HG02642 (cell line): ENCODE data around the gene CDK10.

Source experiments
- ATAC-seq: cut with Tn5 transposase; IDR thresholded peaks from one replicate; pipeline ENCODE4 v1.9.1; 2021; ENCODE audit warnings: mild to moderate bottlenecking; ENCODE audit not compliant: unreplicated experiment, poor library complexity

The CDK10 gene, protein sequence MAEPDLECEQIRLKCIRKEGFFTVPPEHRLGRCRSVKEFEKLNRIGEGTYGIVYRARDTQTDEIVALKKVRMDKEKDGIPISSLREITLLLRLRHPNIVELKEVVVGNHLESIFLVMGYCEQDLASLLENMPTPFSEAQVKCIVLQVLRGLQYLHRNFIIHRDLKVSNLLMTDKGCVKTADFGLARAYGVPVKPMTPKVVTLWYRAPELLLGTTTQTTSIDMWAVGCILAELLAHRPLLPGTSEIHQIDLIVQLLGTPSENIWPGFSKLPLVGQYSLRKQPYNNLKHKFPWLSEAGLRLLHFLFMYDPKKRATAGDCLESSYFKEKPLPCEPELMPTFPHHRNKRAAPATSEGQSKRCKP

DNA sequence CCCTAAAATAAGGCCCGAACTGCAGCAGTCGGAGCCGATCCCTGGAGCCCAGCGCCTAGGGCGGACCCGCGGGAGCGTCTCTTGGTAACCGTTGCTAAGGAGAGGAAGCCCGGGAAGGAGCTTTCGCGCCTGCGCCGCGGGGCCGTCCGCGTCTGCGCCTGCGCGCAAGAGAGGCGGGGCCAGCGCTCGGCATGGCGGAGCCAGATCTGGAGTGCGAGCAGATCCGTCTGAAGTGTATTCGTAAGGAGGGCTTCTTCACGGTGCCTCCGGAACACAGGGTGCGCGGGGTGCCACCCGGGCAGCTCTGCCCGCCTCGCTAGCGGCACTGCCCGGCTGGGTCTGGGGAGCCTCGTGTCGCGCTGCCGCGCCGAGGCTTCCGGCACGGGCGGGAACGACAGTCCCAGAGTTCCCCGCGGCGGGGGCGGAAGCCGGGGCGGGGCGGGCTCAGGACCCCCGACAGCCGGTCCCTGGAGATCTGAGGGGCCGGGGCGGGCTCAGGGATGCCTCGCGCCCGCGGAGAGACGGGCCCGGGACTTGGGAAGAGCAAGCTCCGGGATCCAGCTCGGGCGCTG is at the start of gene CDK10:
Gene CDK10, plus strand, starts transcription at position 170 of the 572 bp plus-strand sequence. Its CDS starts 22 bp downstream, at position 192.
- peak; percentile 90 for ATAC-seq

DNA sequence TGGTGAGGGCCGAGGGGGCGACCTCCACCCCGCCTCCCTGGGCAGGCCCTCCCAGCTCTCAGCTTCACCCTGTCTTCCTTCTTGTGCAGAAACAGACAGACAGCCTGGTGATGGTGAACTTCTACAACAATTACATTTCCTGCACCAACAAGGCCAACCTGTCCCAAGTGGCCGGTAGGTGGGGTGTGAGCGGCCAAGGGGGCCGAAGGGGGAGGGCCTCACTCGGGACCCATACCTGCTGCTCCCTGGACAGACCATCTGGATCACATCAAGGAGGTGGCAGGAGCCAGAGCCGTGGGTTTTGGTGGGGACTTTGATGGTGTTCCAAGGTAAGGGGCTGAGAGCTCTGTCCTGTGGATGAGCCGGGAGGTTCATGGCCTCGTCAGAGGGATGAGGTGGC is 49.1 kb upstream of the CDK10 start:
- ATAC-seq = no peak

DNA sequence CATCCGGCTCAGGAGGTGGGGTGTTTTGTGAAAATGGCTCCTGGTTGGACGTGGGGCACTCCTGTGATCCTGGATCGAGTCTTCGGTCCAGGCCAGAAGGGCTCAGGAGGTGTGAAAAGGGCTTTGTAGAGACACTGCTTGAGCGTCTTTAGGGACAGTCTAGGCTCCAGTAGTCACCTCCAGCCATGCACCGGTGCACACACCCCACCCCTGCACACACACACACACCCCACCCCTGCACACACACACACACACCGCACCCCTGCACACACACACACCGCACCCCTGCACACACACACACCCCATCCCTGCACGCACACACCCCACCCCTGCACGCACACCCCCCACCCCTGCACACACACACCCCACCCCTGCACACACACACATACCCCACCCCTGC is 48.0 kb upstream of the CDK10 start:
- no peak for ATAC-seq

DNA sequence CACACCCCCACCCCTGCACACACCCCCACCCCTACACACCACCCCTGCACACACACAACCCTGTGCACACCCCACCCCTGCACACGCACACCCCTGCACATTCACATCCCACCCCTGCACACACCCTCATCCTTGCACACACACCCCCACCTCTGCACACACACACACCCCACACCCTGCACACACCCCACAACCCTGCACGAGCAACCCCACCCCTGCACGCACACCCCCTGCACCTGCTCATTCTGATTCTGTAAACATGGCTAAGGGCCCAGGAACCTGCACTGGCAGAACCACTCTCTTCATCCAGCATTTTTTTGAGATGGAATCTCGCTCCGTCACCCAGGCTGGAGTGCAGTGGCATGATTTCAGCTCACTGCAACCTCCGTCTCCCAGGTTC is 47.1 kb upstream of the CDK10 start:
- no peak for ATAC-seq

DNA sequence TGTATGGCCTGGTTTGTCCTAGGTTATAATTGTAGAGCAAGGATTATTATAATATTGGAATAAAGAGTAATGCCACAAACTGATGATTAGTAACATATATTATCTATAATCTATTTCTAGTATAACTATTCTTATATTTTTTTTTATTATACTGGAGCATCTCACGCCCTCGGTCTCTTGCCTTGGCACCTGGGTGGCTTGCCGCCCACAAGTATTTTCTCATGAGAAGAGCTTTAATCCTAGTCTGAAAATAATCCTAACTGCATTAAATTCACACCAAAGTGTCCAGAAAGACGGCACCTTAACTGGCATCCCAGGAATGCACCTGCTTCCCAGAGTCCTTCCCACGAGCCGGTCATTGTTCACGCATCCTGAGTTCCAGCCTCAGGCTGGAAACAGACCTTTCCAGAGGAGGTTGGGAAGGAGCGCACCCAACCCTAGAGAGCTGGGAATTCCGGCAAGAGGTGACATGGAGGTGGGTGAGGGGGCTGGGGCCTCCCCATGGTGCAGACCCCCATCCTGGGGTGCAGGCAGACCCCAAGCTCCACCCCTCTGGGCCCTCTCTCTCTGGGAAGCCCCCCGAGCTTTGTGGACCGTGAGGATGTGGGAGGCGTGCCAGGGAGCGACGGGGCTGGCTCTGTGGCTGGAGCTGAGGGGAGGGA is 44.9 kb upstream of the CDK10 start:
- ATAC-seq = no peak

DNA sequence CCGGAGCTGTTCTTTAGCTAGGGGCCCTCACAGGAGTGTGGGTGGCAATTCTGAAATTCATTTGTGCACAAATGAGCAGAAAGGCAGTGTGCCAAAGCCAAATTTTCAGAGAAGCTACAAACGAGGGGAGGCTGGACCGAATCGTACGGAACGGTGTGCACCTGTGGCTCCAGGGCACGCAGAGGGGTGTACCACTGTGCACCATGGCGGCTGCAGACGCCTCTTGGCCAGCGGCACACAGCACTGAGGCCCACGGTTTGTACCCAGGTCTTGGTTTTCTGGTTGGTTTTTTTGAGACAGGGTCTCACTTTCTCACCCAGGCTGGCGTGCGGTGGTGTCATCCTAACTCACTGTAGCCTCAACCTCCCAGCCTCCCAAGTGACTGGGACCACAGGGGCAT is 43.9 kb upstream of the CDK10 start:
- ATAC-seq = no peak

DNA sequence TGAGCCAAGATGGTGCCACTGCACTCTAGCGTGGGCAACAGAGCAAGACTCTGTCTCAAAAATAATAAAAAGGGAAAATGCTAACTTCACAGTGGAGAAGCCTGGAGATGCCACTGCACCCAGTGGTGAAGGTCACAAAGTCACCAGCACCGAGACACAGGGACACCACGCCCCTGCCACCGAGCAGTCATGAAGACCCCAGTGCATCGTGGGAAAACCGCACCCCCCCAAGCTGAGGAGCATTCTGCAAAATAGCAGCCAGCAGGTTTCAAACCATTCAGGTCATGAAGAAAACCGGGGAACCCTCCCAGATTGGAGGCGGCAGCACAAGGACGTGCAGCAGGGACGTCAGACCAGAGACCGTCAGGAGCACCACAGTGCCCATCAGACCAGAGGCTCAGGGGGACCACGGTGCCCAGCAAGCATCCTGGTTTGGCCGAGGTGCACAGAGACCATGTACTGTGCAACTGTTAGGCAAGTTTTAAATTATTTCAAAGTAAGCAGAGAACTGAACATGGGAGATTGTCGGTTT is 42.7 kb upstream of the CDK10 start:
- no peak for ATAC-seq

DNA sequence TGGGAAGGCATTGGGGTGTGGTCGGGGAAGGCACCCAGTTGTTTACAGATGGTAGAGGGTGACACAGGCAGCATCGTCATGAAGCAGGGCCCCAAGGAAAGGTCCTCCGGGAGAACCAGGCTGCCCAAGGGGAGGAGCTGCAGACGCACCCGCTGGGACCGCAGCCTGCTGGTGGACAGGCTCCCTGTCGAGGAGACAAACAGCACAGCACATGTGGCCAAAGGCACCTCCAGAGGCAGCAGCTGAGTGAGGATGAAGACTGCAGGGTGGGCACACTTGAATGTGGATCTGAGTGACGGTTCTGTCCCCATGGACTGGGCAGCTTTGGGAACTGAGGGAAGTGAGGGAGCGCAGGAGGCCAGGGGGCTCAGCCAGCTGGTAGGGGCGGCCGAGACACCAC is 41.4 kb upstream of the CDK10 start:
- no peak for ATAC-seq

DNA sequence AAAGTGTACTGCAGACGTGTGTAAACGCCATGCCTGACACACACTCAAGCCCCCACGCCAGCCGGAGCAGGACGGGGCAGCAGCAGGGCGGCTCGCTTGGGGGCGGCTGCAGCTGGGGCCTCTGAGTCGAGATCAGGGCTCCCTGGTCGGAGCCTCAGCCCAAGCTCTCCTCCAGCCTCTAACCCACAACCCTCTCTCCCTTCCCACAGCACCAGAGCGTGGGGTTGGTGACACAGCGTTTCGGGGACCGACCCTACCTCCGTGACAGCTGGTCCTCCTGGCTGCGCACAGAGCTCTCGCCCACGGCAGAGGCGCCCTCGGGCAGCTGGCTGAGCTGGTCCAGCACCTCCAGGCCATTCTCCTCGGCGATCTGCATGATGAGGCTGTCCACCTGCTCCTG is 40.2 kb upstream of the CDK10 start:
- no peak for ATAC-seq

DNA sequence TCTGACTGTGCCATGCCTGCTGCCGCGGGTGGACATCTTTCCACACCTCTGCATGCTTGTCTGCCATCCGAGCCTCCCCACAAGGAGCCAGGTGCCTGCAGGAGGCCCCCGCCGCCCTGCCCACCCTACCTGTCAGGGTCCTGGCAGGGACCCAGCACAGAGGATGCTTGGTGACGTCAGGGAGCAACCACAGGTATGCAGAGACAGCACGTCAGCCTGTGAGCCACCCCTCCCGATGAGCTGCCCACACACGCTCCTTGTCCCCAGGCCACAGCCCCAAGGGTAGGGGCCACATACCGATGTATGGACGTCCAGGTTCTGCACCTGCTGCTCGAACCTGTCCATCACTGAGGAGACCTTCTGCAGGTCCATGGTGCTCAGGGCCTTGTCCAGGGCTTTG is 39.6 kb upstream of the CDK10 start:
- ATAC-seq = no peak

DNA sequence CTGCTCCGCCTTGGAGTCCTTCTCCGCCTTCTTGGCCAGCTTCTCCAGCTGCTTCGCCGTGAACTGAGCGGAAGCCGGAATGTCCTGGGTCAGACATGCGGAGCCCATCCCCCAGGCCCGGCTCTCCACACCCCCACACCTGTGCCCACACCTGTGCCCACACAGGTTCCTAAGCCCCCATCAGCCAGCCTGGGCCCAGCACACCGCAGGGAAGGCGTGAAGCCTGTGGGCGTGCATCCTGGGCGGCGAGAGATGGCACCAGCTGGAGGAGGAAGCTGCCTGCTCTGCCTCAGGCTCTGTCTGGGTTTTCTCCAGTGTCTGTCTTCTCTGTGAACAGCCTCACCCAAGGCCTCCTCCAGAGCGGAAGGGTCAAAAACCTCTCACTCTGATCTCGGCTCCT is 34.9 kb upstream of the CDK10 start:
- ATAC-seq = no peak

DNA sequence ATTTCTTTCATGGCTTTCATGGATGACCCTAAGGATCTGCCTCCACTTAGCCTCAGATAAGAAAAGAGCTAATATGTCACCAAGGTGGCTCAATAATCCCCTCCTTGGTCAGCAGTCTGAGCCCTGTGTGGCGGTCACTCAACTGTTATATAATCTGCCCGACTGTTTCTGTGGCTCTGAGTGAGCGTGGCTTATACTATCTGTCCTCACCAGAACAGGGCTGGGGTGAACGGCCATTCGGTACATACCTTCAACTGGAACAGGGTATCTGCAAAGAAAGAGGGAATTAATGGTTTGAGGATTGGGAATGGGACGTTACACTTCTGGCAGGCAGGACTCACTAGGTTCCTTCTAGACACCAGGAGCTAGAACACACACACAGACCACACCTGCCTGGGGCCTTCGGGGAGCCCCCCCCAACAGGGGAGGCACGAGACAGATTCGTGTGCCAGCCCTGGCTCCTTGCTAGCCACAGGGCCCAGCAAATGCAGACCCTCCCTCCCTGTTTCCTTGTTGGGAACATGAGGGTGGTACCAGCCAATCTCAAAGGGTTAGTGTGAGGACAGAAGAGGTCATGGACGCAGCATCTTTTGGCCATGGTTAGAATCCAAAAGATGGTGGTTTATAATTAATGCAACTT is 32.7 kb upstream of the CDK10 start:
- no peak for ATAC-seq

DNA sequence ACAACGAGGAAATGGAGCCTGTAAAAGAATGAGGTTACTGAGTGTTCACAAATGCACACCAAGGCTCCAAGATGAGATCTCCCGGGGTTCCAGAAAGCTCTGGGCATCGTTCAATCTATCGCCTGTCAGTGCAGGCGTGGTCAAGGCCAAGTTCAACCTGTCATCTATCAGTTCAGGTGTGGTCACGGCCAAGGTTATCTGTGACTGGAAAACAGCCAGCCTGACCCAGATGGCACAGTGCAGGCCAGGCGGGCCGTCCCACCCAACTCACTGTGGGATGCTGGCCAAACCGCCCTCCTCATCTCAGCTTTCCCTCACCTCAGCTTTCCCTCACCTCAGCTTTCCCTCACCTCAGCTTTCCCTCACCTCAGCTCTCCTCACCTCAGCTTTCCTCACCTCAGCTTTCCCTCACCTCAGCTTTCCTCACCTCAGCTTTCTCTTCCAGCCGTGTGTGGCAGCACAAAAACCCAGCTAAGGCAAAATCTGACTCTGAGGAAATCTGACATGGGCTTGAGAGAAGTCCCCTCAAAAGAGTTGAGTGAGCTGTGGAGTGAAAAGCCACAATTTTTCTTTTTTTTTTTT is 31.3 kb upstream of the CDK10 start:
- ATAC-seq = no peak

DNA sequence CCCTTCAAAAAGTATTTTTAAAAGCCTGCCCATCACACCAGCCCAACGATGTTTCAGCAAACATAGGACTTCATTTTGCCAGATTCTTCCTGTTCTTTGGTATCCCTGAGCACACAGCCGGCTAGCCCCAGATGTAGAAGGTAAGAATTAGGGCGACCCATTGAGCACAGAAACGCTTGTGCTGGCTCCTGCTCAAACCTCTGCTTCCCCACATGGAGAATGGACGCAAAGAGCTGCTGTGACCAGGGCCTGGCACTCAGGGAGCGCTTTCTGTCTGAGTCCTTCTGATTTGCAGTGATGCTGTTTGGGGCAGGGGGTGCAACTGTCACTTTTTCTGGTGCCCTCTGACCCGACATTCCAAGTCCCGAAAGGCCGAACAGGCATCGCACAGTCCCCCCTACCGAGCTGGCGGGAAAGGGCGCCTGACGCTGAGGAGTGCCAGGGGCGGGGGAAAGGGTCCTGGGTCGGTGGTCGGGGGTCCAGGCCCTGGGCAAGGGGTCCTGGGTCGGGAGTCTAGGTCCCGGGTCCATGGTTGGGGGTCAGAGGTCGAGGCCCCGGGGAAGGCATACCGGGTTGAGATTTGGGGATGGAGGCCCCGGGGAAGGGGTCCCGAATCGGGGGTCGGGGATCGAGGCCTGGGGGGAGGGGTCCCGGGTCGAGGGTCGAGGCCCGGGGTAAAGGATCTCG is 29.9 kb upstream of the CDK10 start:
- no peak for ATAC-seq

DNA sequence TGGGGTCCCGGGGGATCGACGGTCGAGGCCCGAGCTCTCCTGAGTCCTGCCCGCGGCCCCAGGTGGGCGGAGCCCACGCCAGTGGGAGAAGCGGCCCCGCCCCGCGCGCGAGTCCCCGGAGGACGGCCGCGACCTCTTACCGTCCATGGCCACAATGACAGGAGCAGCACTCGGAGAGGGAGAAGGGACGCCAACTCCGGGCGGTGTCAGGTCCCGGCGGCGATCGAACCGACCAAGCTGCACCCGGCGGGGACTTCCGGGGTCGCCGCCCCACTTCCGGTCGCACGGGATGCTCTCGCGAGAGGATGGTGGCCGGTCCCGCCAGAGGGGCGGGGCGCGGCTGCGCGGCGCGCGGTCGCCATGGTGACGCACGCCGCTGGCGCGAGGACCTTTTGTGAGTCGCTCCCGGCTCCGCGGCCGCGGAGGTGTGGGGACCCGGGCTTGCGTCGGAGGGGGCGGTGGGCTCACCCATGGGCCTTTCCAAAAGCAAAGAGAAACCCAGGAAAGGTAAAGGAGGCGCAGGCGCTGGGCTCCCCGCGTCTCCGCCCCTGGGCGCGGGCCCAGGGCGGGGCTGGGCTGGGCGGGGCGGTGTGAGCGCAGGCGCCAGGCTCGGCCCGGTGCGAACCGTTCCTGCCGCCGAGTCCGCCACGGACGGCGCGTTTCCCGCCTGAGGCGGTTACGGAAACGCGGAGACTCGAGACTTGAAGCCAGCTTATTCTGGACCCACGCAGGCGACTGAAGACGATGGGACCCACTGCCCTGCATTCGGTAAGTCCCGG is 28.9 kb upstream of the CDK10 start, which contains the start of the genes CHMP1A and SPATA33:
Gene CHMP1A, minus strand, starts transcription at position 267 of the 779 bp plus-strand sequence. Its CDS starts 120 bp downstream, at position 147.
Gene SPATA33, plus strand, starts transcription at position 395 of the 779 bp plus-strand sequence. Its CDS starts 76 bp downstream, at position 471.
- ATAC-seq = peak; percentile 89

DNA sequence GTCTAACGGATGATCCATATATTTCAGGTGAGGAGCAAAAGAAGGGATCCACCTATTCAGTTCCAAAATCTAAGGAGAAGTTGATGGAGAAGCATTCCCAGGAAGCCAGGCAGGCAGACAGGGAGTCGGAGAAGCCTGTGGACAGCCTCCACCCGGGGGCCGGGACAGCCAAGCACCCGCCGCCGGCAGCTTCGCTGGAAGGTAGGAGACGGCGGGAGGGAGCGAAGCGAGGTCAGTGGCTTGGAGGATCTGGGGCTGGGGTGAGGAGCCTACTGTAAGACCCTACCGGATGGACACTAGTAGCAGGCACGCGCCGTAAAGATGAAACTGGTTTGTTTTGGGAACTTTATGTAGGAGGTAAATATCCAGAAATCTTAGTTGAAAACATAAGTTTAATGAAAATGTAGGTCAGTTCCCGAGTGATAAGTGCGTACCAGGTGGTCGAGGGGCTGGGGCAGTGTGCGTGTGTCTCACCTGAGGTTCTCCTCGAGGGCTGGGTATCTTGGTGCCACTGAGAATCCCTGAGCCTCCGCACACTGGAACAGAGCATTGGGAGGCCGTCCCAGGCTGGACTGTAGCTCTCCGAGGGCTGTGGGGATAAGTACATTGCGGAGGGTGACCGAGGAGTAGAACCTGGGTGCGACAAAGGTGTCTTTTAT is 28.1 kb upstream of the CDK10 start:
- ATAC-seq = no peak

DNA sequence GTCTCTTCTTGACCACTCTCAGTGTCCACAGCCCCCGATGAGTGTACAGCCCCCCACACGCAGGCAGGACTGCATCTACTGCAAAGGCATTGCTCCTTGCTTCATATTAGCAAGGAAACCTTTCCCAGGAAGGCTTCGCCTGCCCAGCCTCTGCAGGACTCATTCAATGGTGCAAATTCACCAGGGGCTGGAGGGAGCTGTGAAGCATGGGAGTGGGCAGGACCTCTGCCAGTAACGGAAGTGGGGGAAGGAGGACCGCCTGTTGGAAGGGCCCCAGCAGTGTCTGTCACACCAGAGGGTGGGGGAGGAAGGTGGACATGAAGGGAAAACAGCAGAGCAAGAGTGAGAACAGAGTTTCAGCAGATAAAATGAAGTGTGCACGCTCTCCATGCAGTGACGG is 26.3 kb upstream of the CDK10 start:
- no peak for ATAC-seq

DNA sequence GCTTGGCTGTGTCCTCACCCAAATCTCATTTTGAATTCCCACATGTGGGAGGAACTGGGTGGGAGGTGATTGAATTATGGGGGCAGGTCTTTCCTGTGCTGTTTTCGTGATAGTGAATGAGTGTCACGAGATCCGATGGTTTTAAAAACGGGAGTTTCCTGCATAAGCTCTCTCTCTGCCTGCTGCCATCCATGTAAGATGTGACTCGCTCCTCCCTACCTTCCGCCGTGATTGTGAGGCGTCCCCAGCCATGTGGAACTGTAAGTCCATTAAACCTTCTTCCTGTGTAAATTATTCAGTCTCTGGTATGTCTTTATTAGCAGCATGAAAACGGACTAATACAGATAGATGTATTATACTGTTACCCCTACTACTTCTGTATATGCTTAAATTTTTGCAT is 25.3 kb upstream of the CDK10 start:
- no peak for ATAC-seq
